GM12872 (cell line): ENCODE data around the gene CCKAR.

Experiments used
- TF ChIP-seq, protein P1 (sequence below): IDR thresholded peaks from 3 replicates; pipeline ENCODE4 v1.5.1; 2011; ENCODE audit warnings: low read depth, mild to moderate bottlenecking, low read length, moderate library complexity; ENCODE audit not compliant: insufficient read depth

Gene CCKAR

DNA sequence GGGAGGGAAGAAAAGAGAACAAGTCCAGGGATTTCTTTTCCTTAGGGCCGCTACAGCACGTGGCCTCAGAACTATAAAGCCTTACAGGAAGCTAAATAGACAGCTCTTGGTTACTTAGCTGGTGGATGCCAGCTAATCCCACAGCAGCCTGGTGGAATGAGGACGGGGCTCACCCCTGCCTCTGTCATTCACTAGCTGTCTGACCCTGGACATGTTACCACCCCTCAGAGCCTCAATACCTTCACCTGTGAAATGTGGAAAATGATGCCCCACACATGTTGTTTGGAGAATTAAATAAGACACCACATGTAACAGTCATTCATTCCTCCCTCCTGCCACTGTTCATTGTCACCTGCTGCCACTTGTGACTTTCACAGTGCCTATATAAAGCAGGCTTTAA lies 15.7 kb downstream of the CCKAR start:
- TF ChIP-seq, protein P1, sequence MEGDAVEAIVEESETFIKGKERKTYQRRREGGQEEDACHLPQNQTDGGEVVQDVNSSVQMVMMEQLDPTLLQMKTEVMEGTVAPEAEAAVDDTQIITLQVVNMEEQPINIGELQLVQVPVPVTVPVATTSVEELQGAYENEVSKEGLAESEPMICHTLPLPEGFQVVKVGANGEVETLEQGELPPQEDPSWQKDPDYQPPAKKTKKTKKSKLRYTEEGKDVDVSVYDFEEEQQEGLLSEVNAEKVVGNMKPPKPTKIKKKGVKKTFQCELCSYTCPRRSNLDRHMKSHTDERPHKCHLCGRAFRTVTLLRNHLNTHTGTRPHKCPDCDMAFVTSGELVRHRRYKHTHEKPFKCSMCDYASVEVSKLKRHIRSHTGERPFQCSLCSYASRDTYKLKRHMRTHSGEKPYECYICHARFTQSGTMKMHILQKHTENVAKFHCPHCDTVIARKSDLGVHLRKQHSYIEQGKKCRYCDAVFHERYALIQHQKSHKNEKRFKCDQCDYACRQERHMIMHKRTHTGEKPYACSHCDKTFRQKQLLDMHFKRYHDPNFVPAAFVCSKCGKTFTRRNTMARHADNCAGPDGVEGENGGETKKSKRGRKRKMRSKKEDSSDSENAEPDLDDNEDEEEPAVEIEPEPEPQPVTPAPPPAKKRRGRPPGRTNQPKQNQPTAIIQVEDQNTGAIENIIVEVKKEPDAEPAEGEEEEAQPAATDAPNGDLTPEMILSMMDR = no peak

DNA sequence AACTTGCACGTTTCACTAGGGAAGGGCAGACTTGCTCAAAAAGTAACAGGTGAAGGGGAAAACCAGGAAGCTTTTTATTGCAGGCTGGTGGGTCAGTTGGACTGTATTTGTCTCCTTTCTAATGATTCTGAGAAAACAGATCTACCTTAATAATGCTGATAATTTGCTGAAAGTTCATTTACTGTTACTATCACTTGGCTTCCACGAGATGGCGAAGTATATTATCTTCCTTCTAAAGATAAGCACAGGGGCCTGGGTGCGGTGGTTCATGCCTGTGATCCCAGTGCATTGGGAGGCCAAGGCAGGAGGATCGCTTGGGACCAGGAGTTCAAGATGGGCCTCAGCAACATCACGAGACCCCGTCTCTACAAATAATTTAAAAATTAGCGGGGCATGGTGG lies 16.4 kb downstream of the CCKAR start:
- TF ChIP-seq, protein P1 = no peak

DNA sequence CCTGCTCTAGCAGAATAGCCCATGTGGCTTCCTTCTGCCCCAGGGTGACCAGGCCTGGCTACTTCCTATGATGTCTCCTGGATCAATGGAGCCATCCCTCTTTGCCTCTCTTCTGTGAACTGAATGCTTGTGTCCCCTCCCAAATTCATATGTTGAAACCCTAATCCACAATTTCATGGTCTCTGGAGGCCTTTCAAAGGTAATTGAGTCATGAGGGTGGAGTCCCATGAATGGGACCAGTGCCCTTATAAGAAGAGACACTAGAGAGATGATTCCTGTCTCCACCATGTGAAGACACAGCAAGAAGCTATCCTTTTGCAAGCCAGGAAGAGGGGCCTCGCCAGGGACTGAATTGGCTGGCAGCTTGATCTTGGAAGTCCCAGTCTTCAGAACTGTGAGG lies 18.4 kb downstream of the CCKAR start:
- TF ChIP-seq, protein P1 = no peak

DNA sequence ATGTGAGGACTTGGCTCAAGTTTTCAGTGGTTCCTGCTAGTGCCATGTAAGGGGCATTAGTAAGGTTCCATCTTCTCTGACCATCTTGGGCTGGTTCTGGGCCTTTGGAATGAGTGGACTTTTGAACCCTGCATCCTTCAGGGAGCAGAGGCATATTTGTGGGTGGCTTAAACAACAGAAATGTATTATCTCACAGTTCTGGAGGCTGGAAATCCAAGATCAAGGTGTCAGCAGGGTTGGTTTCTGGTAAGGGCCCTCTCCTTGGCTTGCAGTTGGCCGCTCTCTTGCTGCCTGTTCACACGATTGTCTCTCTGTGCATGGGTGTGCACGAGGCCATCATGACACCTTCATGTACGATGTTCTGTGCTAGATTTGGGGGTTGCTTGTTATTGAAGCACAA lies 21.3 kb downstream of the CCKAR start:
- TF ChIP-seq, protein P1 = no peak

DNA sequence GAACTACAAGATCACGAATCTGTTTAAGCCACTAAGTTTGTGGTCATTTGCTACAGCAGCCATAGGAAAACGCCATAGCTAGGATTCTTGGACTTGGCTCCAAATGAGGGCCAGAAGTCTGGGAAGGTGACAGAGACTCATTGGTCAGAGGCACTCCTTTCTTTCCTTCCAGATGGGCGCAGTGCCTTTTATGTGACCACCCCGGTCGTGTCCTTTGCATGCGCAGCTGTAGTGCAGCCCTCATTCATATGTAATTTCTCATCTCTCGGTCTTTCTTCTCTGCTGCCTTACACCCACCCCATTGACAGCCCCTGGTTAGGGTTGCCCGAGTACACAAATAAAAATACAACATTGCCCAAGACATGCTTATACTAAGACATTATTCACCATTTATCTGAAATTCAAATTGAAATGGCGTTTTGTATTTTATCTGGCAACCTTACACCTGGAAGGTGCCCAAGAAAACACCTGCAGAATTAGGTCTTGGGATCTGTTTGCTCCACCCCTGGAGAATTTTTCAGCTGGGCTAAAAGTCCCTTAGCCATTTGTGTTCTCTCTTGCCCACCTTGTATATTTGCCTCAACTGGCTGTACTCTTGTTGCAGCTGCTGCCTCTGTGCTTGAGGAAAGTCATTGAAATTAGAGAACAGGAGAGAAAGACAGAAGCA lies 21.9 kb downstream of the CCKAR start:
- TF ChIP-seq, protein P1 = no peak

DNA sequence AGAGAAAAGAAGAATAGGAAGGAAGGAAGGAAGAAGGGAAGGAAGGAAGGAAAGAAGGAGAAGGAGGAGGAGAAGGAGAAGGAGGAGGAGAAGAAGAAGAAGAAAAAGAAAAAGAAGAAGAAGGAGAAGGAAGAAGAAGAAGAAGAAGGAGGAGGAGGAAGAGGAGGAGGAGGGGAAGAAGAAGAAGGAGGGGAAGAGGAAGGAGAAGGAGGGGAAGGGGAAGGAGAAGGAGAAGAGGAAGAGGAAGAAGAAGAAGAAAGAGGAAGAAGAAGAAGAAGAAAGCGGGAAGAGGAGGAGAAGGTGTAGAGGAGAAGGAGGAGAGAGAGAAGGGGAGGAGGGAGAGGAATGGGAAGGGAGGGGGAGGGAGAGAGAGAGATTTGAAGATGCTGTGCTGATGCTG lies 22.6 kb downstream of the CCKAR start:
- TF ChIP-seq, protein P1 = no peak

DNA sequence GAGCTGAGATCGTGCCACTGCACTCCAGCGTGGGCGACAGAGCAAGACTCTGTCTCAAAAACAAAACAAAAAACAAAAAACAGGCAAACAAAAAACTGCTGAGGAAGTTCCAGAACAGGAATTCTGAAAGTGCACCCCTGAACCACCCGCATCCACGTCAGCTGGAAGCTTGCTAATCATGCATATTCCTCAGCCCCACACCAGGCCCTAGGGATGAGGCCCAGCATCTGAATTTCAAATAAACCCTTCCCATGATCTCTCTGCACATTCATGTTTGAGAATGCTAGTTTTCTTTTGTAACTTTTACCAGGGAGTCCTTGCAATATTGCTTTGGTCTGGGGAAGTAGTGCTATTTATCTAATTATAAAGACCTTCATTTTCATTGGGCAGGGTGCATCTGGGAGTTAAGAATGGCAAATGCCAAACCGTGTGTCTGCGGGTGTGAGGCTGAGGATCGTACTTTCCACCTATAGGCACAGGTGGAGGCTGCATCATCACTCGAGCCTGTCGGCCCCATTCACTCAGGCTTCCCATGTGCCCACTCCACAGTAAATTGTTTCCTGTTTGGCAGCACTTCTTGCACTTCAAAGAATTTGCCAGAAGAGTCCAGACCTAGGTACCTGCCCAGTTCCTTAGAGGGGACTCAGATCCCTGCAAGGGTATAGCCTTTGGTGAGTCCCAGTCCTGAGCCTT lies 23.6 kb downstream of the CCKAR start:
- TF ChIP-seq, protein P1 = no peak
